A549 (cell line): Measurements from ENCODE around the gene PRLR. TPM values are rescaled to one million over a fixed set of nuclear protein-coding genes. Genes with fewer than 3 reads are reported as not detected.

Experiments
- ATAC-seq, 2 experiments: fragments of 200-7000 bp in 1 of 2; fragments of >200 bp in 1 of 2; cut with Nextera tagmentation in 1 of 2; cut with Tn5 transposase in 1 of 2; 3 replicates each; pipeline versions ENCODE4 v1.8.0 to v1.9.1; 2018 to 2020; ENCODE audit warnings: mild to moderate bottlenecking in 1 of 2, moderate library complexity in 1 of 2
- CTCF ChIA-PET: fragments of 300-600 bp; sonication (Branson Sonifier 250); formaldehyde crosslinking; extraction: SDS; loops from one replicate; lab custom pipeline; 2021; ENCODE audit warnings: antibody characterized with exemption, inconsistent platforms; lab: Yijun Ruan, JAX
- POLR2A ChIA-PET: fragments of 350-600 bp; formaldehyde crosslinking; extraction: SDS; loops from one replicate; lab custom pipeline; 2021; ENCODE audit warnings: antibody characterized with exemption, inconsistent platforms; lab: Yijun Ruan, JAX
- DNase-seq, 2 experiments: peaks; one replicate each; pipeline versions ENCODE4 v3.0.0 to v3.0.0-alpha.2; 2011 to 2016; ENCODE audit warnings: low read depth in 1 of 2, low spot score in 1 of 2
- FAIRE-seq: peaks from 2 replicates; lab custom pipeline; 2011; peaks lifted over from hg19 to GRCh38; lab: Jason Lieb, UNC
- H3K27ac ChIP-seq, 2 experiments: fragments of >200 bp; sonication (Bioruptor Twin); formaldehyde crosslinking; 3 replicates each; pipeline ENCODE4 v1.5.1; 2016 to 2017
- H3K4me1 ChIP-seq: fragments of >200 bp; sonication (Bioruptor Twin); formaldehyde crosslinking; 3 replicates; pipeline ENCODE4 v1.6.1; 2016
- H3K4me2 ChIP-seq: fragments of >200 bp; sonication (Bioruptor Twin); formaldehyde crosslinking; 3 replicates; pipeline ENCODE4 v1.6.1; 2016
- H3K4me3 ChIP-seq: fragments of >200 bp; sonication (Bioruptor Twin); formaldehyde crosslinking; 3 replicates; pipeline ENCODE4 v1.5.1; 2016
- H3K9me3 ChIP-seq: fragments of >200 bp; sonication (Bioruptor Twin); formaldehyde crosslinking; 3 replicates; pipeline ENCODE4 v1.6.1; 2016
- BHLHE40 ChIP-seq: IDR thresholded peaks from 2 replicates; pipeline ENCODE4 v1.6.1; 2012; ENCODE audit warnings: low read depth, low read length, inconsistent platforms
- CBX8 ChIP-seq: fragments of 200-600 bp; sonication (generic); IDR thresholded peaks from 2 replicates; pipeline ENCODE4 v1.6.1; 2016
- CHD2 ChIP-seq: fragments of 150-350 bp; IDR thresholded peaks from 2 replicates; pipeline ENCODE4 v1.6.1; 2014; ENCODE audit warnings: low read length; ENCODE audit not compliant: partially characterized antibody
- CHD4 ChIP-seq: fragments of 200-600 bp; sonication (generic); IDR thresholded peaks from 2 replicates; pipeline ENCODE4 v1.6.1; 2016; ENCODE audit warnings: antibody characterized with exemption, mild to moderate bottlenecking, borderline replicate concordance
- ESRRA ChIP-seq: fragments of 150-350 bp; IDR thresholded peaks from 2 replicates; pipeline ENCODE4 v1.6.1; 2014; ENCODE audit warnings: mild to moderate bottlenecking, low read length, borderline replicate concordance
- FOSB ChIP-seq: fragments of 250-450 bp; sonication (Bioruptor Pico); IDR thresholded peaks from 2 replicates; pipeline ENCODE4 v1.5.0; 2020; ENCODE audit warnings: mild to moderate bottlenecking, moderate library complexity
- FOSL2 ChIP-seq, 2 experiments: fragments of 450-650 bp in 1 of 2; fragments of >200 bp in 1 of 2; sonication (Bioruptor Twin) in 1 of 2; formaldehyde crosslinking; IDR thresholded peaks; 2 replicates each; pipeline versions ENCODE4 v1.5.0 to v1.6.1; 2016 to 2020; ENCODE audit warnings: mild to moderate bottlenecking in 1 of 2, moderate library complexity in 1 of 2
- FOXS1 ChIP-seq: fragments of 250-450 bp; sonication (Bioruptor Pico); IDR thresholded peaks from 2 replicates; pipeline ENCODE4 v1.5.0; 2020; ENCODE audit warnings: mild to moderate bottlenecking, moderate library complexity
- HDAC2 ChIP-seq: fragments of 200-600 bp; sonication (generic); IDR thresholded peaks from 2 replicates; pipeline ENCODE4 v1.6.1; 2016
- HOXB13 ChIP-seq: fragments of 250-450 bp; sonication (Bioruptor Pico); IDR thresholded peaks from 2 replicates; pipeline ENCODE4 v1.5.0; 2020; ENCODE audit warnings: low read depth, mild to moderate bottlenecking, moderate library complexity
- HOXB5 ChIP-seq: fragments of 250-450 bp; sonication (Bioruptor Pico); IDR thresholded peaks from 2 replicates; pipeline ENCODE4 v1.5.0; 2020; ENCODE audit warnings: mild to moderate bottlenecking, moderate library complexity
- JUN ChIP-seq, 2 experiments: fragments of >200 bp; sonication (Bioruptor Twin); formaldehyde crosslinking; IDR thresholded peaks; 2 replicates in 1 of 2; 3 replicates in 1 of 2; pipeline ENCODE4 v1.6.1; 2016 to 2017
- JUNB ChIP-seq: fragments of >200 bp; sonication (Bioruptor Twin); formaldehyde crosslinking; IDR thresholded peaks from 2 replicates; pipeline ENCODE4 v1.6.1; 2016
- KDM5A ChIP-seq: fragments of 200-600 bp; sonication (generic); IDR thresholded peaks from 2 replicates; pipeline ENCODE4 v1.6.1; 2016; ENCODE audit warnings: antibody characterized with exemption, mild to moderate bottlenecking
- MYC ChIP-seq: IDR thresholded peaks from 2 replicates; pipeline ENCODE4 v1.6.1; 2012; ENCODE audit warnings: mild to moderate bottlenecking, inconsistent platforms, low read length, improper control_type of control experiment, borderline replicate concordance
- NFE2L2 ChIP-seq: fragments of 150-350 bp; conservative IDR thresholded peaks from 2 replicates; pipeline ENCODE4 v1.6.1; 2014; ENCODE audit warnings: low read length
- NPAS2 ChIP-seq: fragments of 250-450 bp; sonication (Bioruptor Pico); IDR thresholded peaks from 2 replicates; pipeline ENCODE4 v1.8.0; 2022; ENCODE audit warnings: mild to moderate bottlenecking, moderate library complexity, borderline replicate concordance
- PHF8 ChIP-seq: fragments of 200-600 bp; sonication (generic); IDR thresholded peaks from 2 replicates; pipeline ENCODE4 v1.6.1; 2016; ENCODE audit warnings: low read depth, mild to moderate bottlenecking, antibody characterized with exemption, moderate library complexity, borderline replicate concordance
- POLR2A ChIP-seq: IDR thresholded peaks from 2 replicates; pipeline ENCODE4 v1.6.1; 2012; ENCODE audit warnings: mild to moderate bottlenecking, low read length
- RAD21 ChIP-seq, 2 experiments: fragments of >200 bp in 1 of 2; sonication (Bioruptor Twin) in 1 of 2; formaldehyde crosslinking in 1 of 2; IDR thresholded peaks in 1 of 2; conservative IDR thresholded peaks in 1 of 2; 2 replicates in 1 of 2; 3 replicates in 1 of 2; pipeline ENCODE4 v1.6.1; 2012 to 2018; ENCODE audit warnings: inconsistent platforms in 1 of 2
- SREBF2 ChIP-seq: fragments of 450-650 bp; IDR thresholded peaks from 2 replicates; pipeline ENCODE4 v1.6.1; 2014; ENCODE audit warnings: mild to moderate bottlenecking, moderate library complexity
- TFCP2L1 ChIP-seq: fragments of 250-450 bp; sonication (Bioruptor Pico); IDR thresholded peaks from 2 replicates; pipeline ENCODE4 v1.5.0; 2021; ENCODE audit warnings: mild to moderate bottlenecking
- TP53 ChIP-seq: fragments of 250-450 bp; sonication (Bioruptor Pico); IDR thresholded peaks from 2 replicates; pipeline ENCODE4 v1.5.0; 2021; ENCODE audit warnings: mild to moderate bottlenecking, moderate library complexity
- ZC3H11A ChIP-seq: fragments of 450-650 bp; IDR thresholded peaks from 2 replicates; pipeline ENCODE4 v1.6.1; 2014; ENCODE audit warnings: antibody characterized with exemption, mild to moderate bottlenecking
- ZFP36 ChIP-seq: fragments of 450-650 bp; IDR thresholded peaks from 2 replicates; pipeline ENCODE4 v1.6.1; 2014; ENCODE audit warnings: borderline replicate concordance; ENCODE audit not compliant: partially characterized antibody
- ZNF302 ChIP-seq: fragments of 250-450 bp; sonication (Bioruptor Pico); IDR thresholded peaks from 2 replicates; pipeline ENCODE4 v1.9.0; 2021; ENCODE audit warnings: inconsistent platforms, mild to moderate bottlenecking, moderate library complexity
- ZSCAN20 ChIP-seq: fragments of 250-450 bp; sonication (Bioruptor Pico); IDR thresholded peaks from 2 replicates; pipeline ENCODE4 v1.8.0; 2022; ENCODE audit warnings: mild to moderate bottlenecking, moderate library complexity
- WGBS: methylation state at CpG from one replicate; pipeline ENCODE4 v1.1.6; 2017; ENCODE audit errors: missing lambda C conversion rate; 5-methylcytosine and 5-hydroxymethylcytosine counted together
- polyA plus RNA-seq, 4 experiments: library from polyadenylated mRNA; depleted of rRNA in 3 of 4; stranded (reverse); fragments of >200 nt; fragmentation: RNase III in 1 of 4; extraction: RNeasy Plus Mini Kit Qiagen cat#74134 plus additional on column Dnase treatment in 1 of 4; gene quantifications; 2 replicates in 3 of 4; 3 replicates in 1 of 4; pipeline ENCODE4 v1.2.3, GENCODE V29; 2011 to 2017
- TF ChIP-seq, protein P1 (sequence below): fragments of 150-350 bp; IDR thresholded peaks from 2 replicates; pipeline ENCODE4 v1.6.1; 2014; ENCODE audit warnings: low read depth, mild to moderate bottlenecking, low read length
- TF ChIP-seq, protein P2 (sequence below): IDR thresholded peaks from 2 replicates; pipeline ENCODE4 v1.6.1; 2012
- TF ChIP-seq, protein P3 (sequence below): fragments of >200 bp; sonication (Bioruptor Twin); formaldehyde crosslinking; IDR thresholded peaks from 3 replicates; pipeline ENCODE4 v1.6.1; 2016
- TF ChIP-seq, protein P4 (sequence below): fragments of 250-450 bp; sonication (Bioruptor Pico); IDR thresholded peaks from 2 replicates; pipeline ENCODE4 v1.5.0; 2021; ENCODE audit warnings: mild to moderate bottlenecking, moderate library complexity, borderline replicate concordance

Gene PRLR
- polyA plus RNA-seq, 2 of the 4 experiments (the other 2 are of a cell fraction): 0.09 TPM; not detected in 1

DNA sequence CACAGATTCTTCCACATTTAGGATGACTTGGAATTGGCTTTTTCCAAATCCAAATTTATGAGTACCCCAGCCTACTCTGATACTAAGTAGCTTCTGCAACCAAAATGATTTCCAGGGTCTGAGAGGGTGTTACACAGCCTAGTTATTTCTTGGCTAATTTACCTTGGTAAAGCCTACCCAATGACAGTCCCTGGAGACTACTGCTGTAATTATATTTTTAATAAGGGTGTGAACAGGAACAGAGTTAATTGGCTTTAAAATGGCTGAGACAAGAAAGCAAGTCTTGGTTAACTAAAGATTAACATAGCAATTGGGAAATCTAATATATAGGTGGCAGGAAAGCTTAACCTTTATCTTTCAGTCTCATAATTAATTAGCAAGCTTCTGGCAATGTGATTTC, 9.3 kb downstream of the PRLR start:
- CTCF ChIA-PET: interaction anchor here (0.6 kb wide), 1 partner anchor 70 kb away, joined by 3 read pairs; no protein-coding TSS in a partner anchor
- TF ChIP-seq NFE2L2 (no peak), PHF8 (no peak), RAD21 (conservative IDR thresholded peaks at IDR 0.05 in 1 of 2, IDR thresholded peaks at IDR 0.05 in 1 of 2) (no peak), CBX8 (no peak), HOXB13 (CRISPR knock-in tag) (no peak), ESRRA (no peak), HOXB5 (CRISPR knock-in tag) (no peak), SREBF2 (no peak), JUNB (no peak), HDAC2 (no peak), POLR2A (no peak), CHD4 (no peak), BHLHE40 (no peak), MYC (no peak), ZC3H11A (no peak), ZNF302 (CRISPR knock-in tag) (no peak)
- TF ChIP-seq, protein P1, sequence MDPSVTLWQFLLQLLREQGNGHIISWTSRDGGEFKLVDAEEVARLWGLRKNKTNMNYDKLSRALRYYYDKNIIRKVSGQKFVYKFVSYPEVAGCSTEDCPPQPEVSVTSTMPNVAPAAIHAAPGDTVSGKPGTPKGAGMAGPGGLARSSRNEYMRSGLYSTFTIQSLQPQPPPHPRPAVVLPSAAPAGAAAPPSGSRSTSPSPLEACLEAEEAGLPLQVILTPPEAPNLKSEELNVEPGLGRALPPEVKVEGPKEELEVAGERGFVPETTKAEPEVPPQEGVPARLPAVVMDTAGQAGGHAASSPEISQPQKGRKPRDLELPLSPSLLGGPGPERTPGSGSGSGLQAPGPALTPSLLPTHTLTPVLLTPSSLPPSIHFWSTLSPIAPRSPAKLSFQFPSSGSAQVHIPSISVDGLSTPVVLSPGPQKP: no peak
- TF ChIP-seq, protein P2, sequence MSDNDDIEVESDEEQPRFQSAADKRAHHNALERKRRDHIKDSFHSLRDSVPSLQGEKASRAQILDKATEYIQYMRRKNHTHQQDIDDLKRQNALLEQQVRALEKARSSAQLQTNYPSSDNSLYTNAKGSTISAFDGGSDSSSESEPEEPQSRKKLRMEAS: no peak
- TF ChIP-seq, protein P3, sequence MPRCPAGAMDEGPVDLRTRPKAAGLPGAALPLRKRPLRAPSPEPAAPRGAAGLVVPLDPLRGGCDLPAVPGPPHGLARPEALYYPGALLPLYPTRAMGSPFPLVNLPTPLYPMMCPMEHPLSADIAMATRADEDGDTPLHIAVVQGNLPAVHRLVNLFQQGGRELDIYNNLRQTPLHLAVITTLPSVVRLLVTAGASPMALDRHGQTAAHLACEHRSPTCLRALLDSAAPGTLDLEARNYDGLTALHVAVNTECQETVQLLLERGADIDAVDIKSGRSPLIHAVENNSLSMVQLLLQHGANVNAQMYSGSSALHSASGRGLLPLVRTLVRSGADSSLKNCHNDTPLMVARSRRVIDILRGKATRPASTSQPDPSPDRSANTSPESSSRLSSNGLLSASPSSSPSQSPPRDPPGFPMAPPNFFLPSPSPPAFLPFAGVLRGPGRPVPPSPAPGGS: no peak
- TF ChIP-seq, protein P4, sequence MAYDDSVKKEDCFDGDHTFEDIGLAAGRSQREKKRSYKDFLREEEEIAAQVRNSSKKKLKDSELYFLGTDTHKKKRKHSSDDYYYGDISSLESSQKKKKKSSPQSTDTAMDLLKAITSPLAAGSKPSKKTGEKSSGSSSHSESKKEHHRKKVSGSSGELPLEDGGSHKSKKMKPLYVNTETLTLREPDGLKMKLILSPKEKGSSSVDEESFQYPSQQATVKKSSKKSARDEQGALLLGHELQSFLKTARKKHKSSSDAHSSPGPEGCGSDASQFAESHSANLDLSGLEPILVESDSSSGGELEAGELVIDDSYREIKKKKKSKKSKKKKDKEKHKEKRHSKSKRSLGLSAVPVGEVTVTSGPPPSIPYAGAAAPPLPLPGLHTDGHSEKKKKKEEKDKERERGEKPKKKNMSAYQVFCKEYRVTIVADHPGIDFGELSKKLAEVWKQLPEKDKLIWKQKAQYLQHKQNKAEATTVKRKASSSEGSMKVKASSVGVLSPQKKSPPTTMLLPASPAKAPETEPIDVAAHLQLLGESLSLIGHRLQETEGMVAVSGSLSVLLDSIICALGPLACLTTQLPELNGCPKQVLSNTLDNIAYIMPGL (CRISPR knock-in tag): no peak
- FAIRE-seq: no peak
- Histone ChIP-seq H3K9me3 (no peaks in the 10 kb centered on the region), H3K4me2 (no peak overlapping the region), H3K27ac (no peak overlapping the region), H3K4me1 (no peaks in the 10 kb centered on the region), H3K4me3 (no peak overlapping the region)
- DNase-seq: no peak
- POLR2A ChIA-PET: no interaction called here
- ATAC-seq: no peak

DNA sequence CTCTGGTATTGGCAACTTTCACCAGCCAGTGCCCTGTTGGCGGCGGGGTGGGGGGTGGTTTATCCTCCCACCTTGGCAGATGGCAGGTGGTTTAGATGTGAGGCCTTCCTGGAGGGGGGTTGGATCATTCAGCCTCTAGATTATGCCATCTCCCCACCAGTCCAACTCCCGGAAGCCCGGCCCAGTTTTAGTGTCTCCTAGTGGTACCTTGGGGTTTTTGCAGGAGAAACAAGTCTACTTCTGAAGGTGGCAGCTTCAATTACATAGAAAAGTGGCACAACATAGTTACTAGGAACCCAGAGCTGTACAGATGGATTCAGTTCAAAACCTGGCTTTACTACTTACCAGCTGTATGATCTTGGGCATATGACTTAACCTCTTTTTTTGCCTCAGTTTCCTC, 11.3 kb downstream of the PRLR start:
- Histone ChIP-seq H3K4me3 (no peak overlapping the region), H3K9me3 (no peaks in the 10 kb centered on the region), H3K27ac (no peak overlapping the region), H3K4me1 (no peaks in the 10 kb centered on the region), H3K4me2 (no peak overlapping the region)
- POLR2A ChIA-PET: no interaction called here
- 30% methylated on average over 4 of the region's 4 CpGs for WGBS
- CTCF ChIA-PET: no interaction called here
- TF ChIP-seq JUN (IDR thresholded peaks at IDR 0.05) (no peak), TP53 (CRISPR knock-in tag) (no peak), FOSB (no peak), CHD2 (no peak), TFCP2L1 (CRISPR knock-in tag) (no peak), ZSCAN20 (CRISPR knock-in tag) (no peak), NPAS2 (CRISPR knock-in tag) (no peak), HDAC2 (no peak), POLR2A (no peak), KDM5A (no peak), FOSL2 (IDR thresholded peaks at IDR 0.05) (no peak), FOSL2 (CRISPR knock-in tag; IDR thresholded peaks at IDR 0.05) (no peak), FOXS1 (CRISPR knock-in tag) (no peak), ZFP36 (no peak)
- TF ChIP-seq, protein P4 (CRISPR knock-in tag): no peak
- FAIRE-seq: no peak
- no peak for DNase-seq
- no peak for ATAC-seq
